IMR-90 (cell line): Measurements from ENCODE around the gene SPINT1. TPM values are rescaled to one million over a fixed set of nuclear protein-coding genes. Genes with fewer than 3 reads are reported as not detected.

ENCODE experiments used
- ATAC-seq: fragments of 200-7000 bp; cut with Tn5 transposase; 2 replicates; pipeline ENCODE4 v1.9.1; 2020; ENCODE audit warnings: low read depth, mild to moderate bottlenecking, moderate library complexity
- BruUV-seq: library from RNA; stranded (reverse); fragments of 400-500 nt; replicated peaks from 2 replicates; lab custom pipeline; 2021; lab: Mats Ljungman, UMichigan
- CTCF ChIA-PET: fragments of 300-600 bp; formaldehyde crosslinking; extraction: SDS; loops from one replicate; lab custom pipeline; 2021; ENCODE audit warnings: antibody characterized with exemption; lab: Yijun Ruan, JAX
- POLR2A ChIA-PET: fragments of 300-600 bp; sonication (Branson Sonifier 250); formaldehyde crosslinking; loops from one replicate; lab custom pipeline; 2022; ENCODE audit warnings: antibody characterized with exemption; ENCODE audit not compliant: unreplicated experiment; lab: Charles Lee
- DNase-seq: peaks from one replicate; pipeline ENCODE4 v3.0.0; 2013
- H2AFZ ChIP-seq: replicated peaks from 2 replicates; pipeline ENCODE3; 2013; ENCODE audit warnings: low read length, mild to moderate bottlenecking; ENCODE audit not compliant: poor library complexity
- H2AK5ac ChIP-seq: 2 replicates; pipeline ENCODE4 v1.6.1; 2013; ENCODE audit warnings: low read depth, low read length, inconsistent platforms
- H2AK9ac ChIP-seq: replicated peaks from 2 replicates; pipeline ENCODE3; 2013; ENCODE audit warnings: mild to moderate bottlenecking, low read depth, low read length, moderate library complexity; ENCODE audit not compliant: poor library complexity
- H2BK120ac ChIP-seq: 2 replicates; pipeline ENCODE4 v1.6.1; 2013; ENCODE audit warnings: low read depth, low read length, inconsistent platforms
- H2BK15ac ChIP-seq: 3 replicates; pipeline ENCODE4 v1.6.1; 2013; ENCODE audit warnings: low read depth, low read length, inconsistent platforms
- H2BK20ac ChIP-seq: 2 replicates; pipeline ENCODE4 v1.6.1; 2013; ENCODE audit warnings: low read depth, mild to moderate bottlenecking, inconsistent platforms, low read length, moderate library complexity
- H2BK5ac ChIP-seq: 2 replicates; pipeline ENCODE4 v1.6.1; 2013; ENCODE audit warnings: mild to moderate bottlenecking, low read depth, low read length, inconsistent platforms; ENCODE audit not compliant: poor library complexity, severe bottlenecking
- H3K14ac ChIP-seq: replicated peaks from 2 replicates; pipeline ENCODE4 v1.6.1; 2013; ENCODE audit warnings: low read depth, low read length, inconsistent platforms
- H3K18ac ChIP-seq: 2 replicates; pipeline ENCODE4 v1.6.1; 2013; ENCODE audit warnings: low read depth, low read length, control low read depth
- H3K23ac ChIP-seq: 2 replicates; pipeline ENCODE4 v1.6.1; 2013; ENCODE audit warnings: low read depth, low read length, inconsistent platforms
- H3K27ac ChIP-seq: 2 replicates; pipeline ENCODE4 v1.5.1; 2013; ENCODE audit warnings: mild to moderate bottlenecking, control low read depth, low read length; ENCODE audit not compliant: insufficient read depth
- H3K27me3 ChIP-seq: 2 replicates; pipeline ENCODE4 v1.6.1; 2013; ENCODE audit warnings: low read length; ENCODE audit not compliant: control insufficient read depth, insufficient read depth
- H3K36me3 ChIP-seq: 2 replicates; pipeline ENCODE4 v1.6.1; 2013; ENCODE audit warnings: low read length, mixed read lengths; ENCODE audit not compliant: control insufficient read depth, insufficient read depth
- H3K4ac ChIP-seq: 2 replicates; pipeline ENCODE4 v1.6.1; 2013; ENCODE audit warnings: low read depth, low read length, inconsistent platforms
- H3K4me1 ChIP-seq: 2 replicates; pipeline ENCODE4 v1.6.1; 2013; ENCODE audit warnings: low read length, mixed read lengths; ENCODE audit not compliant: control insufficient read depth, insufficient read depth
- H3K4me2 ChIP-seq: 2 replicates; pipeline ENCODE4 v1.6.1; 2013; ENCODE audit warnings: low read depth, mild to moderate bottlenecking, control low read depth, low read length, moderate library complexity
- H3K4me3 ChIP-seq: 2 replicates; pipeline ENCODE4 v1.5.1; 2013; ENCODE audit warnings: low read depth, mild to moderate bottlenecking, control low read depth, low read length, moderate library complexity; ENCODE audit not compliant: insufficient read depth
- H3K56ac ChIP-seq: 2 replicates; pipeline ENCODE4 v1.6.1; 2013; ENCODE audit warnings: low read length, inconsistent platforms; ENCODE audit not compliant: insufficient read depth; ENCODE audit errors: extremely low read depth
- H3K79me1 ChIP-seq, 2 experiments: 2 replicates each; pipeline ENCODE4 v1.6.1; 2013; ENCODE audit warnings: low read length in 2 of 2, inconsistent platforms in 1 of 2, low read depth in 1 of 2
- H3K9ac ChIP-seq: 2 replicates; pipeline ENCODE4 v1.6.1; 2013; ENCODE audit warnings: low read depth, low read length, control low read depth
- H3K9me1 ChIP-seq: 2 replicates; pipeline ENCODE4 v1.6.1; 2013; ENCODE audit warnings: low read length, inconsistent platforms; ENCODE audit not compliant: insufficient read depth
- H3K9me3 ChIP-seq: 2 replicates; pipeline ENCODE4 v1.6.1; 2013; ENCODE audit warnings: low read length; ENCODE audit not compliant: control insufficient read depth, insufficient read depth
- H4K20me1 ChIP-seq: 2 replicates; pipeline ENCODE4 v1.6.1; 2013; ENCODE audit warnings: low read length, inconsistent platforms; ENCODE audit not compliant: insufficient read depth
- H4K5ac ChIP-seq: 2 replicates; pipeline ENCODE4 v1.6.1; 2013; ENCODE audit warnings: mild to moderate bottlenecking, low read depth, low read length, control low read depth
- H4K8ac ChIP-seq, 2 experiments: 2 replicates each; pipeline ENCODE4 v1.6.1; 2013; ENCODE audit warnings: low read depth in 2 of 2, low read length in 2 of 2, control low read depth in 1 of 2, inconsistent platforms in 1 of 2
- H4K91ac ChIP-seq: 2 replicates; pipeline ENCODE4 v1.6.1; 2013; ENCODE audit warnings: low read depth, low read length, inconsistent platforms; ENCODE audit not compliant: insufficient read depth
- BHLHE40 ChIP-seq: fragments of 150-350 bp; IDR thresholded peaks from 2 replicates; pipeline ENCODE4 v1.6.1; 2016; ENCODE audit warnings: mild to moderate bottlenecking, low read depth, low read length
- CHD1 ChIP-seq: IDR thresholded peaks from 2 replicates; pipeline ENCODE4 v1.6.1; 2012; ENCODE audit warnings: low read depth, low read length, improper control_type of control experiment
- CTCF ChIP-seq: conservative IDR thresholded peaks from 2 replicates; pipeline ENCODE4 v1.5.1; 2012; ENCODE audit warnings: mild to moderate bottlenecking, low read depth, low read length, improper control_type of control experiment
- FOS ChIP-seq: fragments of 150-350 bp; IDR thresholded peaks from 2 replicates; pipeline ENCODE4 v1.6.1; 2016; ENCODE audit warnings: low read depth, low read length
- NFE2L2 ChIP-seq: fragments of 150-350 bp; IDR thresholded peaks from 2 replicates; pipeline ENCODE4 v1.6.1; 2016; ENCODE audit warnings: low read depth, mild to moderate bottlenecking, low read length
- RAD21 ChIP-seq: IDR thresholded peaks from 2 replicates; pipeline ENCODE4 v1.6.1; 2012; ENCODE audit warnings: low read length, improper control_type of control experiment
- RCOR1 ChIP-seq: IDR thresholded peaks from 2 replicates; pipeline ENCODE4 v1.6.1; 2012; ENCODE audit warnings: mild to moderate bottlenecking, low read length, improper control_type of control experiment; ENCODE audit not compliant: insufficient replicate concordance
- SMC3 ChIP-seq: fragments of 150-350 bp; IDR thresholded peaks from 2 replicates; pipeline ENCODE4 v1.6.1; 2016; ENCODE audit warnings: low read depth, mild to moderate bottlenecking, antibody characterized with exemption, low read length, moderate library complexity
- WGBS, 2 experiments: methylation state at CpG; one replicate each; pipeline versions ENCODE4 v1.1.5 to v1.1.7; 2013; ENCODE audit warnings: missing lambda C conversion rate in 2 of 2; ENCODE audit not compliant: insufficient read length in 1 of 2; ENCODE audit errors: extremely low coverage in 2 of 2; 5-methylcytosine and 5-hydroxymethylcytosine counted together
- dilution Hi-C: fragments of 300-500 bp; cut with HindIII; formaldehyde crosslinking; loops from one replicate; pipeline ENCODE4 v1.14.3; 2018; ENCODE audit warnings: low sequenced_read_pairs; ENCODE audit not compliant: unreplicated experiment
- in situ Hi-C: fragments of 300-500 bp; cut with MboI; formaldehyde crosslinking; loops from 3 replicates; pipeline ENCODE4 v1.14.3; 2019; ENCODE audit warnings: low sequenced_read_pairs, inconsistent platforms, mixed read lengths
- intact Hi-C: fragments of 100-400 bp; cut with micrococcal nuclease; formaldehyde crosslinking; loops from 2 replicates; pipeline ENCODE4 v1.10.0; 2022
- polyA plus RNA-seq, 3 experiments: library from polyadenylated mRNA; depleted of rRNA; stranded (reverse); fragments of >200 nt; gene quantifications; 2 replicates each; pipeline ENCODE4 v1.2.3, GENCODE V29; 2012; ENCODE audit warnings: low replicate concordance in 1 of 3
- total RNA-seq: library from RNA; depleted of rRNA; stranded (reverse); fragments of >200 nt; gene quantifications from 2 replicates; pipeline ENCODE4 v1.2.3, GENCODE V29; 2012
- TF ChIP-seq, protein P1 (sequence below): fragments of 150-350 bp; IDR thresholded peaks from 2 replicates; pipeline ENCODE4 v1.6.1; 2017; ENCODE audit warnings: mild to moderate bottlenecking, antibody characterized with exemption, low read length, low read depth

The SPINT1 gene
- total and polyA plus RNA-seq, 2 of the 4 experiments (the other 2 are of a cell fraction) = 0.90 to 2.1 TPM

GRCh38 chr15:40855706-40856234 lies 11.9 kb downstream of the SPINT1 start:
- no peak overlapping the region for H2BK20ac ChIP-seq
- H3K4me3 ChIP-seq = no peak overlapping the region
- no CpG with 5 or more reads among the region's 13 CpGs for WGBS, 2 experiments
- no peak overlapping the region for H3K27ac ChIP-seq
- peaks cover 3% of the 10 kb centered on the region; the same call in 1 of the 2 replicates for H3K9me1 ChIP-seq
- no peaks in the 10 kb centered on the region for H3K9me3 ChIP-seq
- no peak overlapping the region for H2BK120ac ChIP-seq
- no peak overlapping the region for H3K4ac ChIP-seq
- ATAC-seq (no peak), DNase-seq (no peak)
- H3K4me2 ChIP-seq = no peak overlapping the region
- H2AFZ ChIP-seq = peak overlapping the region; percentile 32
- no peak overlapping the region for H3K14ac ChIP-seq
- TF ChIP-seq CTCF (no peak), SMC3 (no peak), BHLHE40 (no peak), NFE2L2 (no peak), CHD1 (no peak), RAD21 (no peak), FOS (no peak), RCOR1 (no peak)
- TF ChIP-seq, protein P1, sequence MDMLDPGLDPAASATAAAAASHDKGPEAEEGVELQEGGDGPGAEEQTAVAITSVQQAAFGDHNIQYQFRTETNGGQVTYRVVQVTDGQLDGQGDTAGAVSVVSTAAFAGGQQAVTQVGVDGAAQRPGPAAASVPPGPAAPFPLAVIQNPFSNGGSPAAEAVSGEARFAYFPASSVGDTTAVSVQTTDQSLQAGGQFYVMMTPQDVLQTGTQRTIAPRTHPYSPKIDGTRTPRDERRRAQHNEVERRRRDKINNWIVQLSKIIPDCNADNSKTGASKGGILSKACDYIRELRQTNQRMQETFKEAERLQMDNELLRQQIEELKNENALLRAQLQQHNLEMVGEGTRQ = no peak
- H4K8ac ChIP-seq = no peak overlapping the region
- ChIA-PET CTCF (interaction anchor here (1.2 to 1.7 kb wide), 2 partner anchors 36 to 38 kb away, joined by 5 to 9 read pairs; partner anchors contain the start of gene VPS18), POLR2A (no interaction called here)
- dilution Hi-C loops (no loop called here), intact Hi-C loops (no loop called here), in situ Hi-C loops (loop anchor here (5.0 kb wide), 1 partner anchor 37 kb away; the partner anchor contains the start of gene VPS18)
- BruUV-seq = no TSS peak
- no peak overlapping the region for H3K9ac ChIP-seq
- no peak overlapping the region for H2AK9ac ChIP-seq
- H4K5ac ChIP-seq = no peak overlapping the region
- no peak overlapping the region for H4K91ac ChIP-seq
- no peaks in the 10 kb centered on the region for H3K36me3 ChIP-seq
- no peak overlapping the region for H2BK5ac ChIP-seq
- peaks cover 14% of the 10 kb centered on the region for H3K27me3 ChIP-seq
- H3K18ac ChIP-seq = no peak overlapping the region
- H2BK15ac ChIP-seq = no peak overlapping the region
- no peaks in the 10 kb centered on the region for H3K79me1 ChIP-seq
- H3K56ac ChIP-seq = no peak overlapping the region
- no peaks in the 10 kb centered on the region for H3K4me1 ChIP-seq
- H2AK5ac ChIP-seq = no peak overlapping the region; the same call in 1 of the 2 replicates
- no peaks in the 10 kb centered on the region; the same call in 1 of the 2 replicates for H4K20me1 ChIP-seq
- H3K23ac ChIP-seq = no peak overlapping the region
